Mesendoderm (in vitro differentiated cells): ENCODE data around the gene NOXO1.

Experiments used
- DNase-seq: peaks from one replicate; pipeline ENCODE4 v3.0.0; 2013
- H2AK5ac ChIP-seq: 2 replicates; pipeline ENCODE4 v1.6.1; 2013; ENCODE audit warnings: low read length, inconsistent platforms
- H2BK120ac ChIP-seq: 2 replicates; pipeline ENCODE4 v1.6.1; 2013; ENCODE audit warnings: low read depth, mild to moderate bottlenecking, low read length, moderate library complexity, mixed read lengths
- H2BK15ac ChIP-seq: replicated peaks from 2 replicates; pipeline ENCODE4 v1.6.1; 2013; ENCODE audit warnings: low read depth, mild to moderate bottlenecking, moderate library complexity
- H2BK5ac ChIP-seq: 2 replicates; pipeline ENCODE4 v1.6.1; 2013; ENCODE audit warnings: low read length, inconsistent platforms
- H3K18ac ChIP-seq: 2 replicates; pipeline ENCODE4 v1.6.1; 2013; ENCODE audit warnings: mild to moderate bottlenecking, low read length, mixed read lengths
- H3K23ac ChIP-seq: one replicate; pipeline ENCODE4 v1.6.1; 2013; ENCODE audit warnings: low read length
- H3K27ac ChIP-seq: 2 replicates; pipeline ENCODE4 v1.5.1; 2013; ENCODE audit warnings: low read depth, mild to moderate bottlenecking, inconsistent platforms, low read length, moderate library complexity
- H3K27me3 ChIP-seq: 2 replicates; pipeline ENCODE4 v1.6.1; 2013; ENCODE audit warnings: low read length, control low read depth, mild to moderate bottlenecking, inconsistent platforms; ENCODE audit not compliant: insufficient read depth, poor library complexity
- H3K36me3 ChIP-seq: 2 replicates; pipeline ENCODE4 v1.6.1; 2013; ENCODE audit warnings: low read length, inconsistent platforms; ENCODE audit not compliant: control insufficient read depth, insufficient read depth
- H3K4ac ChIP-seq: one replicate; pipeline ENCODE4 v1.6.1; 2013; ENCODE audit warnings: low read depth, mild to moderate bottlenecking, low read length, moderate library complexity
- H3K4me1 ChIP-seq: 2 replicates; pipeline ENCODE4 v1.6.1; 2013; ENCODE audit warnings: low read depth, low read length, inconsistent platforms; ENCODE audit not compliant: control insufficient read depth
- H3K4me2 ChIP-seq: 2 replicates; pipeline ENCODE4 v1.6.1; 2013; ENCODE audit warnings: low read length
- H3K4me3 ChIP-seq: 2 replicates; pipeline ENCODE4 v1.5.1; 2013; ENCODE audit warnings: mild to moderate bottlenecking, low read length
- H3K56ac ChIP-seq: one replicate; pipeline ENCODE4 v1.6.1; 2013; ENCODE audit warnings: low read length
- H3K79me1 ChIP-seq: 2 replicates; pipeline ENCODE4 v1.6.1; 2013; ENCODE audit warnings: low read length, inconsistent platforms
- H3K79me2 ChIP-seq: 2 replicates; pipeline ENCODE4 v1.6.1; 2013; ENCODE audit warnings: mild to moderate bottlenecking, low read length; ENCODE audit not compliant: control insufficient read depth, insufficient read depth
- H3K9ac ChIP-seq: 2 replicates; pipeline ENCODE4 v1.6.1; 2013; ENCODE audit warnings: low read length, inconsistent platforms
- H4K5ac ChIP-seq: one replicate; pipeline ENCODE4 v1.6.1; 2013; ENCODE audit warnings: low read length
- H4K8ac ChIP-seq: one replicate; pipeline ENCODE4 v1.6.1; 2013; ENCODE audit warnings: low read depth, mild to moderate bottlenecking, control low read depth, low read length, moderate library complexity
- WGBS: extraction: QIAGEN DNeasy Blood & Tissue Kit; methylation state at CpG from one replicate; pipeline ENCODE4 v1.1.7; 2013; ENCODE audit warnings: low lambda C conversion rate, missing lambda C conversion rate; ENCODE audit not compliant: insufficient coverage; ENCODE audit errors: extremely low coverage; 5-methylcytosine and 5-hydroxymethylcytosine counted together

Gene NOXO1

DNA sequence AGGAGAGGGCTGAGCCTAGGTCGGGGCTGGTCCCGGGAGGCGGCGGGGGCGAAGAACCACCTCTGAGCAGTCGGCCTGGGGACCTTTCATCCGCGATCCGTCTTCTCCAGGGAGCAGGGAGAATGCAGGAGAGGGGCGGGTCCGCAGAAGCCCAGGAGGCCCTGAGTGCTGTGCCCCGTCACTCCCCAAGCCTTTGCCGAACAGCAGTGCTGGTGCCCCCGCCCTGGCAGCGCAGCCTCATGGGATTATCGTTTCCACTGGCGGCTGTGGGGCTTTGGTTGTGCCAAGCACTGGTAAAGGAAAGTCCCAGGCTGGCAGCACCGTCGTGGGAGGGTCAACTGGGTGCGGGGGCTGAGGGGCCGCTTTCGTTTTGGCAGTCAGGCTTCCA, 8.8 kb downstream of the NOXO1 start:
- no peak overlapping the region for H2BK15ac ChIP-seq
- peak overlapping the region; percentile 38 for H3K4me2 ChIP-seq
- no peak overlapping the region for H2BK120ac ChIP-seq
- no peak overlapping the region for H3K23ac ChIP-seq
- H4K8ac ChIP-seq = no peak overlapping the region
- H3K18ac ChIP-seq = no peak overlapping the region
- H3K79me2 ChIP-seq = peaks cover 13% of the 10 kb centered on the region
- no peak overlapping the region for H4K5ac ChIP-seq
- no peak overlapping the region for H2AK5ac ChIP-seq
- no peak overlapping the region for H2BK5ac ChIP-seq
- no peaks in the 10 kb centered on the region for H3K4me1 ChIP-seq
- peak overlapping the region; percentile 89 for H3K9ac ChIP-seq
- peak overlapping the region; percentile 90 for H3K56ac ChIP-seq
- no peaks in the 10 kb centered on the region for H3K27me3 ChIP-seq
- H3K27ac ChIP-seq = no peak overlapping the region
- peak; percentile 47 for DNase-seq
- H3K79me1 ChIP-seq = peaks cover 5% of the 10 kb centered on the region
- H3K36me3 ChIP-seq = peaks cover 4% of the 10 kb centered on the region
- peak overlapping the region; percentile 86 for H3K4me3 ChIP-seq
- peak overlapping the region; percentile 25 for H3K4ac ChIP-seq
- no CpG with 5 or more reads among the region's 22 CpGs for WGBS

DNA sequence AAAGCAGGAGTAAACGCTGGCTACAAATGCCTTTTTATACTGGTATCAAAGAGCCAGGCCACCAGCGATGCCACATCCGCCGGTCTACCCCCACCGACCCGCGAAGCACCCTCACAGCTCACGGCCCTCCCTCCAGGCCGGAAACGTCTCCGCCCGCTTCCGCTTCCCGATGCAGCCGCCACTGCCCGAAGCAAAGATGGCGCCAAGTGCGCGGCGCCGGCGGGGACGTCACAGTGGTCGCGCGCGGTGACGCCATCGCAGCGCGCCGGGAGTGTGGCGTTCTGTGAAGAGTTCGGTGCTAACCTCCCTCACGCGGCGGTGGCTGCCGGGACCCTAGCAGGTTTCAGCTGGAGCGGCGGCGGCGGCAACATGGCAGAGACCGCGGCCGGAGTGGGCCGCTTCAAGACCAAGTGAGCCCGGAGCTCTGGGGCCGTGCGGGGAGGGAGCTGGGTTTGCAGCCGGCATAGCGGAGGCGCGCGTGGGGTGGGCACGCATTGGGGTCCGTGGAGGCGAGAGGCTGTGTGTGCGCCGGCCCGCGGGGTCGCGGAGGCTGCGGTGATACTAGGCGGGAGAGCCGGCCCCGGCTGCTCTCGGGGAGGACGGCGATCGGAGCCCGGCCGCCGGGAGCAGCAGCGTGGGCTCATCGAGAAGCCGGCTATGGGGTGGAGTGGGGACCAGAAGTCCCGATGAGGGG, 9.3 kb downstream of the NOXO1 start, which contains the start of gene TBL3:
TSS of gene TBL3 (plus strand) at position 258 of the 694 bp plus-strand sequence. CDS start at position 370, 112 bp downstream.
- Histone ChIP-seq H2BK5ac (peak within 1 kb of the TSS; percentile 88), H4K5ac (no peak within 1 kb of the TSS), H2AK5ac (peak within 1 kb of the TSS; percentile 95), H3K23ac (peak within 1 kb of the TSS; percentile 94), H3K27me3 (no peaks in the 10 kb centered on the region), H2BK15ac (no peak within 1 kb of the TSS), H3K36me3 (peaks cover 4% of the 10 kb centered on the region), H2BK120ac (no peak within 1 kb of the TSS), H4K8ac (no peak within 1 kb of the TSS), H3K4me3 (peak within 1 kb of the TSS; percentile 92), H3K4me2 (peak within 1 kb of the TSS; percentile 81), H3K4ac (peak within 1 kb of the TSS; percentile 25), H3K79me1 (peaks cover 5% of the 10 kb centered on the region), H3K56ac (peak within 1 kb of the TSS; percentile 99), H3K79me2 (peaks cover 13% of the 10 kb centered on the region), H3K4me1 (no peaks in the 10 kb centered on the region), H3K27ac (peak within 1 kb of the TSS; percentile 30), H3K9ac (peak within 1 kb of the TSS; percentile 98), H3K18ac (no peak within 1 kb of the TSS)
- DNase-seq = peak; percentile 97
- WGBS = no CpG with 5 or more reads among the region's 78 CpGs

DNA sequence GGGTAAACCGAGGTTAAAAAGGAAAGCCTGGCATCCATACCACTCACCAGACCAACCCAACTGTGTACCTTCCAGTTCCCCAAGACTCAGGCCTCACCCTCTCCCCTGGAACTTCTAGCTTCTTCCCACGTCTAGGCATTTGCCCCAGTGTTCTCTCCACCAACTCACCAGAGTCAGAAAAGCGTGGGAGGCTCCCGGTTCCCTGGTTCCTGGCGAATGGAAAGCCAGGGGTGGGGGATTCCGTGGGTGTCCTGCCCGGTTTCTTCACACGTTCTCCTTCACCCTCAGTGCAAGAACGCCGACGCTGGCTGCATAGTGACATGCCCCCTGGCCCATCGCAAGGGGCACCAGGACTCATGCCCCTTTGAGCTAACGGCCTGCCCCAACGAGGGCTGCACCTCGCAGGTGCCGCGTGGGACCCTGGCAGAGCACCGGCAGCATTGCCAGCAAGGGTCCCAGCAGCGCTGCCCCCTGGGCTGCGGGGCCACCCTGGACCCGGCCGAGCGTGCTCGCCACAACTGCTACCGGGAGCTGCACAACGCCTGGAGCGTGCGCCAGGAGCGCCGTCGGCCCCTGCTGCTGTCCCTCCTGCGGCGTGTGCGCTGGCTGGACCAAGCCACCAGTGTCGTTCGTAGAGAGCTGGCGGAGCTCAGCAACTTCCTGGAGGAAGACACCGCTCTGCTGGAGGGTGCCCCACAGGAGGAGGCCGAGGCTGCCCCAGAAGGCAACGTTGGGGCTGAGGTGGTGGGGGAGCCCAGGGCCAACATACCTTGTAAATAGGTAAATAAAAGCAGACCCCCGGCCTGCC, 12.9 kb downstream of the NOXO1 start:
- WGBS = no CpG with 5 or more reads among the region's 41 CpGs
- Histone ChIP-seq H3K4me2 (no peak overlapping the region), H2AK5ac (no peak overlapping the region), H3K27me3 (no peaks in the 10 kb centered on the region), H4K8ac (no peak overlapping the region), H3K79me1 (peaks cover 10% of the 10 kb centered on the region), H2BK15ac (no peak overlapping the region), H2BK5ac (no peak overlapping the region), H4K5ac (no peak overlapping the region), H3K36me3 (peaks cover 5% of the 10 kb centered on the region), H3K79me2 (peaks cover 34% of the 10 kb centered on the region), H3K4me1 (no peaks in the 10 kb centered on the region), H3K4ac (no peak overlapping the region), H3K18ac (no peak overlapping the region), H3K27ac (no peak overlapping the region), H3K9ac (no peak overlapping the region), H3K23ac (no peak overlapping the region), H2BK120ac (no peak overlapping the region), H3K56ac (no peak overlapping the region), H3K4me3 (no peak overlapping the region)
- DNase-seq = no peak

DNA sequence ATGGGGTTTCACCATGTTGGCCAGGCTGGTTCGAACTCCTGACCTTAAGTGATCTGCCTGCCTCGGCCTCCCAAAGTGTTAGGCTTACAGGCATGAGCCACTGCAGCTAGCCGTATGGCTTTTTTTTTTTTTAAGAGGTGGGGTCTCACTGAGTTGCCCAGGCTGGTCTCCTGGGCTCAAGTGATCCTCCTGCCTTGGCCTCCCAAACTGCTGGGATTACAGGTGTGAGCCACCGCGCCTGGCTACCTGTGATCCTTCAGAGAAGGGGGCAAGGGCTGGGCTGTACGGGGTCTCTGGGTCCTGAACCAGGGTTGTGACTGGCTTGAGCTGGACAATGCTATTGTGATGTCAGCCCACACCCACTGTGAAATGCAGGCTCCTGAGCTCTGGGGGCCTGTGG, 14.8 kb downstream of the NOXO1 start, which contains the start of gene RNF151:
TSS of gene RNF151 (plus strand) at position 397 of the 400 bp plus-strand sequence. CDS start 26 bp downstream, outside the sequence.
- Histone ChIP-seq H3K79me1 (peaks cover 6% of the 10 kb centered on the region), H3K4me1 (no peaks in the 10 kb centered on the region), H3K4me2 (peak within 1 kb of the TSS; percentile 87), H3K56ac (peak within 1 kb of the TSS; percentile 99), H2AK5ac (no peak within 1 kb of the TSS), H3K23ac (no peak within 1 kb of the TSS), H3K4me3 (peak within 1 kb of the TSS; percentile 98), H2BK5ac (no peak within 1 kb of the TSS), H4K8ac (no peak within 1 kb of the TSS), H3K79me2 (peaks cover 30% of the 10 kb centered on the region), H3K9ac (peak within 1 kb of the TSS; percentile 93), H3K27me3 (no peaks in the 10 kb centered on the region), H4K5ac (no peak within 1 kb of the TSS), H3K36me3 (peaks cover 15% of the 10 kb centered on the region), H3K18ac (no peak within 1 kb of the TSS), H3K27ac (no peak within 1 kb of the TSS), H2BK15ac (no peak within 1 kb of the TSS), H2BK120ac (no peak within 1 kb of the TSS), H3K4ac (no peak within 1 kb of the TSS)
- no peak for DNase-seq
- no CpG with 5 or more reads among the region's 6 CpGs for WGBS

DNA sequence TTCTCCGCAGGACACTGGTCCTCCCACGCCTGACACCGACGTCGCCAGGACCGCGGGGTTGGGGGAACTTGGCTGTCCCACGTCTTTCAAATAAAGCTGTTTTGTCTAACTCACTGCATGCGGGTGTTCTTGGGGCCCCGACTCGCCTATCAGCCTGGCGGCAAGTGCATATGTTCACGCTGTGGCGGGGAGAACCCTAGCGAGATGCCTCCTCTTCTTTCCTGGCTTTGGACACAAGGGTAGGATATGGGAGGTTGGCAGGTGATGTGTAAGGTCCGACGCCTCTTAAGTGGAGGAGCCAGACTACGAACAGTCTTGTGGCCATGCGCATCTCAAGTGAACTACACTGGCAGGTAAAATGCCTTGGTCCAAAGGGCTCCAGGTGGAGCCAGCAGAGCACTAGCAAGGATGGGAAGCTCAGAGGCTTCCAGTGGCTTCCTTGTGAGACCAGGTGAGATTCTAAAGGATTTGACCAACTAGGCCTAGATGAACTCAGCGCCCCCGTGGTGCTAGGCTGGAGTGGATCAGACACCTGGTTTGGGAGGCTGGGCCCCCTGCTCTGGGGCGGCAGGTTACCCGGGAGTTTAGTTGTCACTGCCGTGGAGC, 15.8 kb downstream of the NOXO1 start:
- peak overlapping the region; percentile 98 for H3K4me3 ChIP-seq
- no CpG with 5 or more reads among the region's 24 CpGs for WGBS
- H3K9ac ChIP-seq = peak overlapping the region; percentile 93
- peak overlapping the region; percentile 88 for H3K18ac ChIP-seq
- no peak overlapping the region for H2AK5ac ChIP-seq
- H4K5ac ChIP-seq = no peak overlapping the region
- H3K27me3 ChIP-seq = no peaks in the 10 kb centered on the region
- no peak overlapping the region for H3K4ac ChIP-seq
- DNase-seq = no peak
- H3K56ac ChIP-seq = peak overlapping the region; percentile 99
- no peak overlapping the region for H2BK15ac ChIP-seq
- H3K23ac ChIP-seq = peak overlapping the region; percentile 37
- no peak overlapping the region for H2BK5ac ChIP-seq
- H3K4me2 ChIP-seq = peak overlapping the region; percentile 87
- peaks cover 15% of the 10 kb centered on the region for H3K36me3 ChIP-seq
- peaks cover 30% of the 10 kb centered on the region for H3K79me2 ChIP-seq
- H3K79me1 ChIP-seq = peaks cover 4% of the 10 kb centered on the region
- H3K27ac ChIP-seq = no peak overlapping the region
- no peak overlapping the region for H2BK120ac ChIP-seq
- H4K8ac ChIP-seq = peak overlapping the region; percentile 65
- H3K4me1 ChIP-seq = no peaks in the 10 kb centered on the region
